ENCODE results near the gene LYPD1.
"Not testable (repeated sequence)": the region's sequence is repeated elsewhere in the genome, so short reads cannot be mapped to it uniquely, and the experiment has no call there.

The LYPD1 gene

DNA sequence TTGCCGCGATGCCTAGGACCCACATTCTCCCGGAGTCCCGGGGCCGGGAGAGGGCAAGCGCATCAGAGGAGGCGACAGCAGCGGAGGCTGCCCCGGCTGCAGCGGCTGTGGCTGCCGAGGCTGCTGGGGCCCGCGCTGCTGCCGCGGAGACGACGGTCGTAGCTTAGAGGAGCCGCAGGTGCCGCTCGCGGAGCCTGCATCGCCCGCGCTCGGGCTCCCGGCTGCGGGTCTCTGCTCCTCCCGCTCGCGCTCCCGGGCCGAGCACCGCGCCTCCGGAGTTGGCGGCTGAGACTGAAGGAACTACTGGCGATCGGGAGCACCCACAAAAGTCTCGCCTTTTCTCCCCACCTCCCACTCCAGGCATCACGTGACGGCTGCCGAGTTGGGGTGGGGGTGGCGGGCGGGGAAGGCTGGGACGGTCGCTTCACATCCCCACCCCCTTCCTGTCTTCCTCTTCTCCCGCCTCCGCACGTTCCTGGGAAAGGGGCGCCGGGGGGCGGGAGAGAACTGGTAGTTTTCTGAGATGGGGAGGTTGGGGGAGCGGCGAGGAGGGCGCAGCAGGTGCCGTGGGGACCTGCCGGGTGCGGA is at the start of gene LYPD1:
Gene LYPD1, minus strand, starts transcription at position 298 of the 588 bp plus-strand sequence. Its CDS starts 273 bp downstream, at position 25.
- DNase-seq, result no peak

DNA sequence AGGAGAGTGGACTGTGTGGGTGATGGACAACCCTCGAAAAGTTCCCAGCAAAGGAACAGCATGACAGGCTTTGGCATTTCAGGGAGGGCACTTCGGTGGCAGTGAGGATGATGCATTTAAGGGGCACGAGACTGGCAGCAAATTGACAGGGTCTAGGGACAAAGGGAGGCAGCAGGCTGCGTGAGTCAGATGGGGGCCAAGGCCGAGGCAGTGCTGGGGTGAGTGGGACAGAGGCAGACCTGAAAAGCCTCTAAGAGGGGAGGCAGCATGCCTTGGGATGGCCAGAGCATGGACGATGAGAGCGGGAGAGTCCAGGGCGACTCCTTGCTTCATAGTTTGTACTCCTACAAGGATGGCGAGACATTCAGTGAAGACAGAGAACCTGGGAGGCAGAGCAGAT is 49.5 kb upstream of the LYPD1 start:
- DNase-seq, result no peak

GRCh38 chr2:132716954-132717353 is 46.9 kb upstream of the LYPD1 start:
- no peak for DNase-seq

DNA sequence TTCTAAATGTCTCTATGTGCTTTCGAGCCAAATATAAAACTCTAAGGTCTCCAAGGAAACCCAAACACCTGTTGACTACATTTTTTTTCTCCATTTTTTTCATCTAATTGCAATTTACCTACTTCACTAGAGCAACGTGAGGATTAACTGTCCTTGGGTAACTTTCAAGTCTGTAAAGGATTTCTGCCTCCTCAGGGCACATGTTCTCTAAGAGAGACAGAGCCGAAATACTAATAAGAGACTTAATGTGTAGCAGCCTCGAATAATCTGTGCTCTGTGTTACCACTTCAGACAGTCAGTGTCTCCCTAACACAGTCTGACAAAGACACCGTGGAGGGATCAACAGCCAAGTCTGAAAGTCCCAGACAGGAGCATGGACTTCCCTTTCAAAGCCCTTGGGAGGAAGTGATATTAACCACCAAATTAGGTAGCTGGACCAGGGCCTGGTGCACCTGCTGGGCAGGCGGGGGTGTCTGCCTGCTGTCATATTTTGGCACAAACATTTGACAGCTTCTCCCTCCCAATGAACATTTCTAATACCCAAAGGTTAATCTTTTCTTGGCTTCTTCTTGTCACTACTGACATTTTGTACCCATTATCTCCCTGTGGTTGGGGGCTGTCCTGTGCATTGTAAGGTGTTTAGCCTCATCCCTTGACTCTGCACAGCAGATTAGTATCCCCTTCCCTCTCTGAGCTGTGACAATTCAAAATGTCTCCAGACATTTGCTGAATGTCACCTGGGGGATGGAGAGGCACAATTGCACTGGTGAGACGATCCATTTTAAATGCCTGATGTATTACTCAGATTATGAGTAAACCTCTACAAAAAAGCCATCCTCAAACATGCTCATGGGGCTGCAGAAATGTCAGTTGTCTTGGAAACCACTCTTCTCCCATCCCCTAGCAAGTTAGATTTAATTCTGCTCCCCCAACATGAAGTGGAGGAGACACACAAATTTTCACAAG is 45.7 kb upstream of the LYPD1 start:
- no peak for DNase-seq

- DNase-seq, result no peak
These were observed 33.4 kb upstream of the LYPD1 start for GRCh38 chr2:132703396-132703795.

DNA sequence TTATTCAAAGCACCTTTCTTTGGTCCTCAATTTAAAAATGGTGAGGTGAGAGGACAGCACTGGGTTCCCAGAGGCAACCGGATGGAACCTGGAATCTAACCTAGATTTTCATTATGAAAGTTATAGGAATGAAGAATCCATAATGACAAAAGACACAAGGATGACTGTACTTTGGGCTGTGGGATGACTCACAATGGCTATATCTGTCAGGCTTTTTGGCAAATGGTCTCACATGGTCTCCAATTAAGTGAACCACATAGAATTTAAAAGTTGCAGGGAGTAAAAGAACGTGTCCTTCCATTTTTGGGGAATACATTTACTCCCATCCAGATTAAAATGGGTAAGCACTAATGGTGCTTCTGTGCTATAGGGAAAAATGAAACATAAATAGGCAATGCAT is 31.8 kb upstream of the LYPD1 start:
- no peak for DNase-seq

DNA sequence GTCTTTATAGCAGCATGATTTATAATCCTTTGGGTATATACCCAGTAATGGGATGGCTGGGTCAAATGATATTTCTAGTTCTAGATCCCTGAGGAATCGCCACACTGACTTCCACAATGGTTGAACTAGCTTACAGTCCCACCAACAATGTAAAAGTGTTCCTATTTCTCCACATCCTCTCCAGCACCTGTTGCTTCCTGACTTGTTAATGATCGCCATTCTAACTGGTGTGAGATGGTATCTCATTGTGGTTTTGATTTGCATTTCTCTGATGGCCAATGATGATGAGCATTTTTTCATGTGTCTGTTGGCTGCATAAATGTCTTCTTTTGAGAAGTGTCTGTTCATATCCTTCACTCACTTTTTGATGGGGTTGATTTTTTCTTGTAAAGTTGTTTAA is 29.8 kb upstream of the LYPD1 start:
- not testable (repeated sequence) for DNase-seq

- not testable (repeated sequence) for DNase-seq
These were observed 28.3 kb upstream of the LYPD1 start for GRCh38 chr2:132698347-132698746.

- DNase-seq, result no peak
These were observed 27.7 kb upstream of the LYPD1 start for GRCh38 chr2:132697556-132698205.

DNA sequence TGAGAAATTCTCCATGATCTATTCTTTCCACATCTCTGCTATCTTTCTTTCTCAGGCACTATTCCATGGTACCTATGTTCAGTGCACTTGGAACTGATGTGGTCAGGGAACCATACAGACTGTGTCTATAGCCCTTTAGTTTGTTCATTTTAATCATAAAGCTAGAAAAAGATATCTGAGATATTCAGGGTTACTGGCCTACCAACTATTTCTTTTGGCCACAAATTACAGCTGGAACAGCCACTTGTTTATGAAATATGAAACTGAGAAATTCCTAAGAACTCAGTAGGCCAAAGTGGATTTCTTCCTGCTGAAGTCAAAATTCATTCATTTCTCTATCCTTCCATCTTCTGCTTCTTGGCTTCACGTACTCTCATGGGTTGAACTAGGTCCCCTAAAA is 22.8 kb upstream of the LYPD1 start:
- no peak for DNase-seq

- no peak for DNase-seq
These were observed 21.6 kb upstream of the LYPD1 start for GRCh38 chr2:132691556-132691955.

DNA sequence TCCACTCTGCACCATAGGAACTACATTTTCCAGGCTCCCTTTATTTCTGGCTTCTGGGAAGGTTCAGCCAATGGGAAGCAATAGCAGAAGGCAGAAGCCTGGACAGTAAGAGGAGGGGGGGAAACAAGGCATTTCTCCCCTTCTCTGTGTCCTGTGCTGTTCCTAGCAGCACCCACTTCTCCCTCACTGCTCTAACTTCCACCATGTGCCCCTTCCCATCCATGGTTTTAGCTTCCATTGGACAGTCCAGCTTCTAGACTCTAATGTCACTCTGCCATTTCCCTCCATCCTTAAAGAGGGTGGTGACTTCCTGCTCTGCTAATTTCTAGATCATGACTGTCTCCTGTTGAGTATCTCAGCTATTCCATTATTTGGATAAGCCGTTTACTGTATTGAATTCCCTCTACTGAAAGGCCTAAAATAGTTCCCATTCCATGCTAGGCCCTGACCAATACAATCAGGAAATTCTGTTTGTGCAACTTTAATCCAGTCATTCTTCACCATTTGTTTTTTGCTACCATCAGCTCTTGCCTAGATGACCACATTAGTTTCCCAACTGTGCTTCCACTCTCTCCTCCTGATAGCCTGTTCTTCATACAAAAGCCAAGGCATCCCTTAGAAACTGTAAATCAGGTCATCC is 20.8 kb upstream of the LYPD1 start:
- no peak for DNase-seq

GRCh38 chr2:132681766-132682165 is 11.8 kb upstream of the LYPD1 start:
- DNase-seq, result no peak

DNA sequence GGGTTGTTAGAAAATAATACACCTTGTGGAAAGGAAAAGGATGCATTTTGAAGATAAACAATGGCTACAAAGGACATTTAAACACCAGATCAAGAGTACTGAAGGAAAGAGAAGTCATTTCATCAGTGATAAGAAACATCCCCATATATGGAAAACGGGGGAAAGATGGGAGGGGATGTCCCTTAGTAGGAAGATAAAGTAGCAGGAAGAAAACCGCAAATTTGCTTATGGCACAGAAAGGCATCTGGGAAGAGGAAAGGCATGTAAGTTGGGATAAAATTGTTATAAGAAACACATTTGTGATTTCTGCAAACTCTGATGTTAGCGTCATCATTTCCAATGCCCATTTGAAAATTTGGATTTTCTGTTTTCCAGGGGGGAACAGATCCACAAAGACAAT is 10.5 kb upstream of the LYPD1 start:
- DNase-seq, result no peak

DNA sequence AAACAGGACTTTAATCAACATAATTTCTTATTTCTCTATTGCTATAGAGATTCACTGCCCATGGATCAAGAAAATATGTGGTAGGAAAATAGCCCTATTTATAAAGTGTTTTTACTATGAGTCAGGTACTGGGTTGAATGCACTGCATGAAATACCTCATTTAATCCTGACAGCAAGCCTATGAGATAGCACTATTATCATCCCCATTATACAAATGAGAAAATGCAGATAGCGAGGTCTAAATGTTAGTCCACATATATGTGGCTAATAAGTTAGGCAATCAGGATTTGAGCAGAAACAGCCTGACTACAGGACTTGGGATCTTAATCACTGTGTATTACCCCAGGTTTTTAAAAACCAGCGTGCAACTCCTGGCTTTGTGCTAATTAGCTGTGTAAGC is 8.5 kb upstream of the LYPD1 start:
- DNase-seq, result no peak

GRCh38 chr2:132677661-132678060 is 7.7 kb upstream of the LYPD1 start:
- no peak for DNase-seq

- no peak for DNase-seq
These were observed 7.0 kb upstream of the LYPD1 start for GRCh38 chr2:132676999-132677398.

DNA sequence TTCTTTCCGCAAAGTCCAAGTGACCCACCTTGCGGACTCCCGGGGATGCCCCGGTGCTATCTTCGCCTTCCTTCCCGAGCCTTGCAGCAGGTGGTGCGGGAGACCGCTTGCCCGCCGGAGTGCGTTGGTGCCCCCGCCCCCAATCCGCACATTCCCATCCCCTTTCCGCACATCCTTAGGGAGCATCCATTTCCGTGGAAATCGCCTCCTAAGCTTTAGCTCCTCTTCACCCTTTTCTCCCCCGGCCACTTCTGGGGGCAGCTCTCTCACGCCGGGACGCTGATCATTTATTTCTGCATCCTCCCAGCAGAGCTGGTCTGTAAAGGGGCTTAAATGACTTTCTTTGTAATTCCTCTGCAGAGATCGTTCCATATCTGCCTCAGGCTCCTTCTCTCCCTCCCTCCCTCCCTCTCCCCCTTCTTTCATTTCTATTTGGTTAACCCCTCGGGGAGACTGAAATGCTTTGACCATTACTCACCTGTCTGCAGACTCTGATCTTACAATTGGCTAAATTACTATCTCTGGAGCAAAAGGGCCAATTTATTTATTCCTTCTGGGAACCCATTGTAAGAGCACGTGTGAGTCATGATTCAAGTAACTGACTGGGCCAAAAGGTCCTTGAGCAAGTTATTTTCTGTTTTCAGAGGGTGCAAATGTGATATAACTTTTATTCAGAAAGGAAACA is 1.3 kb upstream of the LYPD1 start:
- no peak for DNase-seq

DNA sequence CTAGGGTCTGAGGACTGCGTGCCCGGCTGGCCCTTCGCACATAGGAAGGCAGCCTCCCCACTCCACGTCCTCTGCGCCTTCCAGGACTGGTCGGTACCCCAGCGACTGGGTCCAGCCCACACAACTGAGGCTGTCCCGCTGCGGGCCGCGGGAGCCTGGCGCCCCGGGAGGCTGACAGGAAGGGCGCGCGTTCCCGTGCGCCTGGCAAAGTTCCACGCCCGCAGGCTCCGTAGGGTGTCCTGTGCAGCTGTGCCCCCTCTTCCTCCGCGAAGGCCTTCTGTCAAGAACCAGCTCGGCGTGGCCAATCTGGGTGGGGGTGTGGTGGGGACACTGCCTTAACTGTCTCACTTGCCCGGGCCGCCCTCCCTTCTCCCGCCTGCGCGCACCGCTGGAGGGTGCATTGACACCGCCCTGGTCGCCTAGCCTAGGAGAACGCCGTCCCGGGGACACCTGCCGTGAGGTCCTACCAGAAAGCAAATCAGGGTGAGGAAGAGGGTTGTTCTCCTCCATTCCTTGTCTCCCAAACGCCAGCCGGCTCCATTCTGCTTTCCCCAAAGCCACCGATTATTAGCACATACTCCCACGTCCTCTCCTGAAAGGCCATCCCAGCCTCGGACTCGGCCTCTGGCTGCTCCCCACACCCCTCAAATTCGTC is 618 bp upstream of the LYPD1 start:
- DNase-seq, result no peak

DNA sequence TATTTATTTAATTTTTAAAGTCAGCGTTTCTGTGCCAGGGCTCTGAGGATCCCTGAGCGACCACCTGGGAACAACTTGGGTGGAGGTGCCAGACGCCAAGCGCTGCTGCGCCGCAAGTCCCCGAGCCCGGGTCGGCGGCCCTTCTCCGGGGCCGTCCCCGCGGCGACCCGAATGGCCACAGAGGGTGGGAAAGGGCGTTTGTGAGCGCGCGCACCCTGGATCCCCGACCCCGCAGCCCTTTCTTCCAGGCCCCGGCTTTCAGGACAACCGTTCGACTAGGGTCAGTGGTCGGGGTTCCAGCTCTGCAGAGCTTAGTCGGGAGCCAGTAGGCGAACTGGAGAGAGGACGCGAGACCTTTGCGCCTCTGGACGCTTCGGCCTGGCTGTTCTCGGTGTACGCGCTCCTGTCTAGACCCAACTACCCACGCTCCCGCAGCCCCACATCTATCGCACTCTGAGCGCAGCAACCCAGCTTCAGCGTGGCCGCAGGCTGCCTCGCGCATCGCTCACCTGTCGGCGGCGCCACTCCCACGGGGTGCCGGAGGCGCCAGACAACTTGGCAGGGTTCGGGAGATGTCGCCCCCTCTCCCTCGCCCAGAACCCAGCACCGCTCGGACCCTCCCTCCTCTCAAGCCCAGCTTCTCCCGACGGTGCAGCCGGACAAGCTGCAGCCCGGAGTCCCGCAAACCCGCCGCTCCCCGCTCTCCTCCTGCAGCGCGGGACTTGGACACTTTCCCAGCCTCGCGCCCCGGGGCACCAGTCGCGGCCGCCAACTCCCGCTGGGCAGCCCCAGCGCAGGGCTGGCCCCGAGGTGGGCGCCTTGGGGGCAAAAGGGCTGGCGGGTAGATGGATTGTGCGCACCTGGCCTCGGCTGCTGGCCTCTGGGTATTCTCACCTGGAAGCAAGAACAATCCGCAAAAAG is 758 bp downstream of the LYPD1 start:
- no peak for DNase-seq
